Activated CD8-positive, alpha-beta memory T cell treated with anti-CD3 and anti-CD28 coated beads, Interleukin-2, amount 50 U/mL, for 1 hour (primary cell): ENCODE results near the gene ZNF524.
"Not testable (repeated sequence)": the region's sequence is repeated elsewhere in the genome, so short reads cannot be mapped to it uniquely, and the experiment has no call there.

ENCODE experiments used
- DNase-seq: peaks from one replicate; pipeline ENCODE4 v3.0.0-alpha.2; 2020; ENCODE audit errors: extremely low read depth

Gene ZNF524

DNA sequence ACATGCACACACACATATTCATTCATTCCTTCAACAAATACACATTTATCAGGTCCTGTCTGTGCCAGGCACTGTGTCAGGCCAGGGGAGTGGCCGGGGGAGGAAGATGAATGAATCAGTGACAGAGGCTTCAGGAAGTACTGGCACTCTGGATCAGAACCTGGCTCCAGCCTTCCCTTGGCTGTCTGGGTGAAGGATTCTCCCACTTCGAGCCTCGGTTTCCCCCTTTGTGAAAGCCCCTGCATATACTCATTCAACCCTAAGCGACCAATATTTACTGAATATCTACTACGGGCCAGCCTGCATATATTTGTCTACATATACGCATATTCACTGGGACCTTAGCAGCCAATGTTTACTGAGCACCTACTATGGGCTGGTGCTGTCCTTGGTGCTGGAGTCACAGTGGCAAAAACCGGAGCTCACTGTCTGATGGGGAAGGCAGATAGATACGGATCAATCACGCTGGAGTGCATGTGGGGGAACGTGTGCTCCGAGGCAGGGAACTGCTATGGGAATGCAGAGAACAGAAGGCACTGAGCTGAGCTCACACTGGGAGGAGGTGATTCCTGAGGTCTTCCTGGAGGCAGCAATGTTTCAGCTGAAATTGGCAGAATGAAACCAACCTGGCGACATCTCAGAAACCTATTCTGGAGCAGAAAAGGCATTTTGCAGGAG lies 18.8 kb upstream of the ZNF524 start:
- DNase-seq: no peak

- no peak for DNase-seq
Observed at GRCh38 chr19:55581823-55582223, 18.3 kb upstream of the ZNF524 start.

DNA sequence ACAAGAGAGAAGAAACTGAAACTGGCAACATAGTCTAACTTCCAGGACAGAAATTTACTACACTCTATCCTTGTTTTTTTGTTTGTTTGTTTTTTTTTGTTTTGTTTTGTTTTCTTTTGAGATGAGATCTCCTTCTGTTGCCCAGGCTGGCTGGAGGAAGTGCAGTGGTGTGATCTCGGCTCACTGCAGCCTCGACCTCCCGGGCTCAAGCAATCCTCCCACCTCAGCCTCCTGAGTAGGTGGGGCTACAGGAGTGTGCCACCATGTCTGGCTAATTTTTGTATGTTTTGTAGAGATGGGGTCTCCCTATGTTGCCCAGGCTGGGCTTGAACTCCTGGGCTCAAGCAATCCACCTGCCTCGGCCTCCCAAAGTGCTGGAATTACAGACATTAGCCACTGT lies 17.8 kb upstream of the ZNF524 start:
- not testable (repeated sequence) for DNase-seq

DNA sequence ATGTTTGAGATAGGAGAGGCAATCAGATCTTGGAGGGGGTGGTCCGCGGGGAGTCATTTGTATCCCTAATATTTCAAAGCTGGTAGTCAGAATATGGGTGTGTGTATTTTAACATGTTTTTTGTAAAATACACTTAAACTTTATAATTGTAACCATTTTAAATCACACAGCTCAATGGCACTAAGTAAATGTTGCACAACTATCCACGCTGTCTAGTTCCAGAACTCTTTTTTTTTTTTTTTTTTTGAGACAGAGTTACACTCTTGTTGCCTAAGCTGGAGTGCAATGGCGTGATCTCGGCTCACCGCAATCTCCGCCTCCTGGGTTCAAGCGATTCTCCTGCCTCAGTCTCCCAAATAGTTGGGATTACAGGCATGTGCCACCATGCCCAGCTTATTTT lies 16.2 kb upstream of the ZNF524 start:
- DNase-seq: not testable (repeated sequence)

GRCh38 chr19:55584871-55585270 lies 15.2 kb upstream of the ZNF524 start:
- no peak for DNase-seq

DNA sequence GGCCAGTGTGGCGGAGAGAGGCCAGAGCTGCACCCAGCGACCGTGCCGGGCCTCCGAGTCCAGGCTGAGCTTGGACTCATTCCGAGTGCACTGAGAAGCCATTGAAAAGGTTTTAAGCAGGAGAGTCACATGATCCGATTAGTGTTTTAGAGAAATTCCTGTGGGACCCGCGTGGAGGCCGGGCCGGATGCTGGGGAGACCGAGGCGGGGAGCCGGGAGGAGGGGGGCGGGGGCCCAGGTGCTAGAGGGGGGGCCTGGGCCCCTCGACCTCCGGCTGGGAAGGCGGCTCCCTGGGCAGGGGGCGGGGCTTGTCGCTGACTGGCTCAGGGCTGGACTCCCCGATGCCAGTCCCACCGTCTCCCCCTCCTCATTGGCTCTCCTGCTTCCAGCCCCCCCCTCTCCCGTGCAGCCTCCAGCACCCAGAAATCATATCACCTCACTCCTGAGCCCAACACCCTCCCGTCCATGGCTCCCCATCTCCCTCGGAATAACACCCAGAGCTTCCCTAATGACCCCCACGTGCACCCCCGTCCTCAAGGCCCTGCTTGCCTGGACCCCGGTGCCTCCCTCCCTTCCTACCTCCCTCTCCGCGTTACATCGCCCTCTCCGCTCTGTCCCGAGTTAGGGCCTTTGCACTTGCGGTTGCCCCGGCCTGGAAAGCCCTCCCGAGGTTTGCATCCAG lies 14.3 kb upstream of the ZNF524 start:
- DNase-seq: no peak

DNA sequence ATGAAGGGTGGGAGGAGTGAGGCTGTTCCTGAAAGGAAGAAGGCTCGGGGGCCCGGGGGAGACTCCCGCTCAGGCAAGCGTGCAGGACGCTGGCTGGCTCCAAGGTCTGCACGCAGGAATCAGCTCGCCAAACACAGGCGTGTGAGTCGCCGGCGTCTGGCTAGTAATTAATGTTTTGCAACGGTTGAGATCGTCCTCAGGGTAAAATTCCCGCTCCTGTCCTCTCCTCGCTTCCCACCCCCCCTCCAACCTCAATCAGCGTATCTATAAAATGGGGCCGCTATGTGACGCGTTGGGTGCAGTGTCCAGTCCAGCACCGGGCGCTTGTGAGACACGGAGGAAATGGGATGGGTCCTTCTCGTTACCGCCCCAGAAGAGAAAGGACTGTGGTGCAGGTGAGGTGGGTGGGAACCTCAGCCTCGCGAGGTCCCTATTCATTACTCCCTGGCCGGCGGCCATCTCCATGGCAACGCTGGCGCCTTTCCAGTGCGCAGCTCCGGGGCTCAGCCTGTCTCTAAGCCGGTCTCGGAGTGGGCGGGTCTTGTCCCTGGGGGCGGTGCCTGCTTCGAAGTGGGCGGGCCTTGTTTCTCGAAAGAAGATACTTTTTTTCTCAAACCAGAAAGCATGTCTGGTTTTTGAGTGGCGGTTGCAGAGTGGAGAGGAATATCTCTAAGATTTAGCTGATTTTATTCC lies 13.0 kb upstream of the ZNF524 start:
- peak; percentile 66 for DNase-seq

DNA sequence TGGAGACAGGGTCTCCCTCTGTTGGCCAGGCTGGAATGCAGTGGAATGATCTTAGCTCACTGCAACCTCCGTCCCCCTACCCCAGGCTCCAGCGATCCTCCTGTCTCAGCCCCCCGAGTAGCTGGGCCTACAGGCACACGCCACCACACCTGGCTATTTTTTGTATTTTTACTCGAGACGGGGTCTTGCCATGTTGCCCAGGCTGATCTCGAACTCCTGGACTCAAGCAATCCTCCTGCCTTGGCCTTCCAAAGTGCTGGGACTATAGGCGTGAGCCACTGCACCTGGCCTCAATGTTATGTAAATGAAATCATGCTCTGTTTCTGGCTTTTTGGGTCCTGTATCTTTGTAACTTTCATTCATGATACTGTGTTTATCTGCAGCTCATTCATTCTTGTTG lies 11.3 kb upstream of the ZNF524 start:
- no peak for DNase-seq

- DNase-seq: no peak
Observed at GRCh38 chr19:55590109-55590508, 10.0 kb upstream of the ZNF524 start.

GRCh38 chr19:55590617-55591016 lies 9.5 kb upstream of the ZNF524 start:
- no peak for DNase-seq

DNA sequence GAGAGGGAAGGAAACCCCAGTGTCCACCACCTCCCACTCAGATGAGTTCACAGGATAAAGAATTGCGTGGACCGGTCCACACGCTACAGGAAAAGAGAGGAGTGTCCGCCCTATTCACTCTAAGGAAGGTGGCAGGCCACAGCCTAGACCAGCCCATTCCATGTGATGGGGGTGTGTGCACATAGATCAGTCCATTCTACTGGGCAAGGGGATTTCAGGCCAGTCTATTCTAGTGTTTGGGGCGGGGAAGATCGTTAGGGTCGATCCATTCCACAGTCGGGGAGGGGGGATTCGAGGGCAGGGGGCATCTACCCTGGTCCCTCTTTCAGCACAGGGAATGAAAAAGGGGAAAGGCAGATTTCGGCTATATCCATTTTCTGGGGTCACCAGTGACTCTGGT lies 8.5 kb upstream of the ZNF524 start:
- no peak for DNase-seq

DNA sequence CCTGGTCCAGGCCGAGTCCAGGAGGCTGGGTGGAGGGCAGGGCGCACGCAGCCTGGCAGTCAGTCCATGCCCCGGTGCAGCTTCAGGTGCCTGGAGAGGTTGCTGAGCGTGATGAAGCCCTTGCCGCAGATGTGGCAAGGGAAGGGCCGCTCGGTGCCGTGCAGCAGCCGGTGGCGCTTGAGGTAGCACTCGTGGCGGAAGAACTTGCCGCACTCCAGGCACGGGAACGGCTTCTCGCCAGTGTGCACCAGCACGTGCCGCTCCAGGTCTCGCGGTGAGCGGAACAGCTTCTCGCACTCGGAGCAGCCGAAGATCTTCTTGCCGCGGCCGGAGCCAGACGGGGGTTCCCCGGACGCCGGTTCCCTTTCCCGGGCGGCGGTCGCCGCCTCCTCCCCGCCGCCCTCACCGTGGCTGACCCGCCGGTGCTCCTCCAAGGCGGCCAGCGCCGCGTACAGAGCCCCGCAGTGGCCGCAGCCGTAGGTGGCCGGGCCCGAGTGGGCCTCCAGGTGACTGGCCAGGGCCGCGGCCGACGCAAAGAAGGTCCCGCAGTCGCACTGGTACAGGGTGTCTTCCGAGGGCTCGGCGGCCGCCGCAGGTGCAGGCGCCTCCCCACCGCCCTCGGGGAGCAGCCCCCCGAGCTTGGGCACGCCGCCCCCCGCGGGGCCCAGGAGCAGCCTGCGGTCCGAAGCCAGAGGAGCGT lies 7.5 kb upstream of the ZNF524 start:
- no peak for DNase-seq

DNA sequence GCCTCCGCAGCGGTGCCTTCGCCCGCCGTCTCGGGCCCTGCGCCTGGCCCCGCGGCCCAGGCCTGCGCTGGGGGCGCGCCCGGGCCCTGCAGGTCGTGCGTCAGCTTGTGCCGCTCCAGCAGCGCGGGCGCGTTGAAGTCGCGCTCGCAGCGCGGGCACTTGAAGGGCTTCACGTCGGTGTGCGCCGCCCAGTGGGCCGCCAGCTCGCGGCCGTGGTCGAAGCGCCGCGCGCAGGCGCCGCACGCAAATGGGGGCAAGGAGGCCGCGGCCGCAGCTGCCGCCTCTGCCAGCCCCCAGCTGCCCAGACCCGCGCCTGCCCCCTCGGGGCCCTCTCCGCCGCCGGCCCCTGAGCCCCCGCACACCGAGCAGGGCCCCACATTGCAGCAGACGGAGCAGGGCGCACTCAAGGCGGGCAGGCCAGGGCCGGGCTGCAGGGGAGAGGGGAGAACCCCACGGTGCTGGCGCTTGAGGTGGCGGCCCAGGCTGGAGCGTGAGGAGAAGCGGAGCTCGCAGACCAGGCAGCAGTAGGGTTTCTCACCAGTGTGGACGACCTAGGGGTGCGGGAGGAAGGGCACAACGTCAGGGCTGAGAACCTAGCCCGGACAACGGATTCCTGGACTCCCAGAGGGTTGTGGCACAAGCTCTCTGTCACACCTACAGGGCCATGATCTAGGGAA lies 6.9 kb upstream of the ZNF524 start:
- no peak for DNase-seq

DNA sequence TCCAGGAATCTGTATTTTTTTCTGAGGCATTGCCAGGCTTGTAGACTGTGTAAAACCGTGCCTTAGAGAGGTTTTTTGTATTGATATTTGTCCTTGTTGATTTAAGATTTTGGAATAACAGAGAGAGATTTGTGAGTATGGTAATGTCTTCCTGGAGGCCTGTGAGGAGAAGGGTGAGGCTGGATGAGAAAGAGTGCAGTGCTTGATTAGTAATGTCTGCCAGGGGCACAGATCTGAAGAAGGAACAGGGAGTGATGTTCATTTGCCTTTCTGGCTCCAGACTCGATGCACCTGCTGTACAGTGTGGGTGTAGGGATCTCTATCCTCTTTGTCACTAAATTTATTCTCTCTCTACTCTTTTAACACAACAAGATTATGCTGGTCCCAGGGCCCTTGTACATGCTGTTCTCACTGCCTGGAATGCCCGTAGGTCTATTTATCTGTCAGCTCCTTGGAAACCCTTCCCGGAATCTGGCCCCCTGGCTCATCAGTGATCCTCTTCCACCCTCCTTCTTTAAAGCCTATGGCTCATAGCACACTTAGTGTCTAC lies 5.0 kb upstream of the ZNF524 start:
- DNase-seq: no peak

DNA sequence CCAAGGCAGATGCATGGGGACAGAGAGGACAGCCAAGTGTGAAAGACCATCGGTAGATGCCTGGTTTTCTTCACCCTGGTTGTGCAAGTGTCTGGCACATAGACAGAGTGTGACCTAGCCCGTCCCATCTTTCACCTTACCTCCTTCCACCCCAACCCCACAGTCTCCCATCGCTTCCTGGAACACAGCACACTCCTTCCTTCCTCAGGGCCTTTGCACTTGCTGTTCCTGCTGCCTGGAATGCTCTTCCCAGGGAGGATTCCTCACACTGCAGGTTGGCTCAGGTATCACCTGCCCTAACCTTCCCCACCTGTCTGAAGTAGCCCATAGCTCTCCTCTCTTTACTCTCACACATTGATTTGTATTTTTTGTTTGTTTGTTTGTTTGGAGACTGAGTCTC lies 3.8 kb upstream of the ZNF524 start:
- no peak for DNase-seq

DNA sequence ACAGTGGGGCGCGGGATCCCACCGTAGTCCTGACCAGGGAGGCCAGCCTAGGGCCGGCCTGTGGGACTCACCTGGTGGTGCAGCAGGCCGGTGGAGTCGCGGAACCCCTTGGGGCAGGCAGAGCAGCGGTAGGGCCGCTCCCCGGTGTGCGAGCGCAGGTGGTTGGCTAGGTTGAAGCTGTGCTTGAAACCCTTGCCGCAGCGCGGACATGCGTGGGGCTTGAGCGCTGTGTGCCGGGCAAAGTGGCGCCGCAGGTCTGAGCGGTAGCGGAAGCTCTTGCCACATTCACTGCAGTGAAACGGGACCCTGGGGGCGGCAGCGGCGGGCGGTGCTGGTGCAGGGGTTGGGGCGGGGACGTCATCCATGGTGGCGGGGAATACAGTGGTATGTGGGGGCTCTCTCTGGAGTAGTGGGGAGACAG lies 2.6 kb upstream of the ZNF524 start:
- DNase-seq: no peak

GRCh38 chr19:55598034-55598433 lies 2.1 kb upstream of the ZNF524 start:
- no peak for DNase-seq

DNA sequence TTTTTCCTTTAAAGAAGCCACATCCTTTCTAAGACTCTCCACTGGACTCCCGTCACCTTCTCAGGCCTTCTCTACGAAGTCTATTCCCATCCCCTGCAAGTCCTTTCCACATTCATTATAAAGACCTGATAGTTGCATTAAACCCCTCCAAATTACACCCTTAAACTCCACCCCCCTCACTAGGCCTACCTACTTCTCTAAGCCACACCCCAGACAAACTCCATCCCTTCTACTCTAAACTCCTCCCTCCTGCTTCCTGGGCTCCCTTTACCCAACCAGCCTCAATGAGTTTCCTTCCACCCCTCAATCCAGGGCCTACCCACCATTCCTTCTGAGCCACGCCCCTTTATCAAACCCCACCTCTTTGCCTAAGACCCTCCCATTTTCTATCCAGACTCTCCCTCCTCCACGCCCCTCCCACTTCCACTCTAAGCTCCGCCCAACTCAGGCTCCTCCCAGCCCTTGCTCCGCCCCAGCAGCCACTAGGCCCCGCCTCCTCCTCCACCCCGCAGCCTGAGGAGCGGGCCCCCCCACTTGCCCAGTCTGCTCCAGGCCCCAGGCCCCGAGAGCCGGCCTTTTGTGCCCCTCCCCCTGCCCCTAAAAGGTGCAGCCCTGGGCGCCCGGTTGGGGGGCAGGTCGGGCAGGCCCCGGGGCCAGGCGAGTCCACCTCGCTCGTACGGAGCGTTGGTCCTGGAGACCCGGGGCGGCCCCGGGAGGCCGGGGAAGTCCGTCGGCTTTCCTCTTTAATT lies 1.2 kb upstream of the ZNF524 start:
- DNase-seq: peak; percentile 80

GRCh38 chr19:55599468-55599841 lies 633 bp upstream of the ZNF524 start, which contains the start of gene FIZ1:
Gene FIZ1 (minus strand): TSS chr19:55599517. CDS start chr19:55597865, 1,652 bp downstream.
- peak; percentile 94 for DNase-seq

- no peak for DNase-seq
Observed at GRCh38 chr19:55600662-55601028, 557 bp downstream of the ZNF524 start.

- no peak for DNase-seq
Observed at GRCh38 chr19:55601084-55601483, 996 bp downstream of the ZNF524 start.
